HG02623 (cell line): ENCODE results near the gene THAP5.

Experiments
- ATAC-seq: cut with Tn5 transposase; IDR thresholded peaks from one replicate; pipeline ENCODE4 v1.9.1; 2021; ENCODE audit warnings: moderate library complexity; ENCODE audit not compliant: unreplicated experiment

Gene THAP5

DNA sequence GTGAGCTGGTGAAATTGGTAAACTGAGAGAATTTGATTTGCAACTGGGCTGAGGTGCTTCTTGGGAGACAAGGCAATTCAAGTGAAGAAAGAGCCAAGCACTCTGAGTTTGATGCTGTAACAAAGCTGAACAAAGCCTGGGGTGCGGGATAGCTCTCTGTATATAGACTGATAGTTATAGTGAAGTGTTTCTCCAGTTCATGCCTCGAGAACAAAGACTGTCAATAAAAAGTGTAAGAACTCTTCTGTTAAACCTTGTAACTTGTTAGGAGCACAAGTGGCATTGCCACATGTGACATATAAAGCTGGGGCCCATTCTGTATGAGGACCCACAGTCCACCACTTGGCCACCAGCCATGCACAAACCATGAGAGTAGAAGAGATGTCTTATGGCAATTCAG, 32.3 kb downstream of the THAP5 start:
- ATAC-seq, result no peak

DNA sequence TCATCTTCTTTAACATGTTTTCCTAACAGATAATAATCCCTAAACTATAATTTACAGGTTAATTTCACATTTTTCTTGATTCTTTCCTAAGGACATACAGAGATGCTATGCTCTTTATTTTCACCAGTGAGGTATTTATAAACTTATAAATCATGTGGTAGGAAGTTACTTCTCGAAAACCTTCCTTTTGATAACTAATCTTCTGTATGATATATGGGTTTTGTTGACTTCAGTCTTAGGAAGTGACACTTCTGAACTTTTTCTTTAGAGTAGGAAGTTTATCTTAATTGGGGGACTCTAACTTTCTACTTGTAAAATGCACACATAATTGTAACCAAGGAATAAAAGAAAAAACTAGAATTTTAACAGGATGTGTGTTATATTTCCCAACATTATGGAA, 33.8 kb downstream of the THAP5 start:
- no peak for ATAC-seq

DNA sequence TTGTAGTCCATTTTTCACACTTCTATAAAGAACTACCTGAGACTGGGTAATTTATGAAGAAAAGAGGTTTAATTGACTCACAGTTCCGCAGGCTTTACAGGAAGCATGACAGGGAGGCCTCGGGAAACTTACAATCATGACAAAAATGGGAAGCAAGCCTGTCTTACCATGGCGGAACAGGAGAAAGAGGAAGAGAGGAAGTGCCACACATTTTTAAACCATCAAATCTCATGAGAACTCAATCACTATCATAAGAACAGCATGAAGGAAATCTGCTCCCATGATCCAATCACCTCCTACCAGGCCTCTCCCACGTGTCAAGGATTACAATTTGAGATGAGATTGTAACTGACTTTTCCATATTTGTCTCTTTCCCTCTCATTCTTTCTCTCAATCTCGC, 34.2 kb downstream of the THAP5 start:
- no peak for ATAC-seq

DNA sequence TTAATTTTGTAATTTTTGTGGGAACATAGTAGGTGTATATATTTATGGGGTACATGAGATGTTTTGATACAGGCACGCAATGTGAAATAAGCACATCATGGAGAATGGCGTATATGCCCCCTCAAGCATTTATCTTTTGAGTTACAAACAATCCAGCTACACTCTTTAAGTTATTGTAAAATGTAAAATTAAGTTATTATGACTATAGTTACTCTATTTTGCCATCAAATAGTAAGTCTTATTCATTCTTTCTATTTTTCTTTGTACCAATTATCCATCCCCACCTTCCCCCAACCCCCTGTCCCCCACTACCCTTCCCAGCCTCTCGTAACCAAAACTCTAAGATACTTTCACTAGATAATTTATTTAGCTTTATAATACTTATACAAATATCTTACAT, 35.8 kb downstream of the THAP5 start:
- no peak for ATAC-seq

- no peak for ATAC-seq
Observed at GRCh38 chr7:108529341-108529740, 40.2 kb downstream of the THAP5 start.

DNA sequence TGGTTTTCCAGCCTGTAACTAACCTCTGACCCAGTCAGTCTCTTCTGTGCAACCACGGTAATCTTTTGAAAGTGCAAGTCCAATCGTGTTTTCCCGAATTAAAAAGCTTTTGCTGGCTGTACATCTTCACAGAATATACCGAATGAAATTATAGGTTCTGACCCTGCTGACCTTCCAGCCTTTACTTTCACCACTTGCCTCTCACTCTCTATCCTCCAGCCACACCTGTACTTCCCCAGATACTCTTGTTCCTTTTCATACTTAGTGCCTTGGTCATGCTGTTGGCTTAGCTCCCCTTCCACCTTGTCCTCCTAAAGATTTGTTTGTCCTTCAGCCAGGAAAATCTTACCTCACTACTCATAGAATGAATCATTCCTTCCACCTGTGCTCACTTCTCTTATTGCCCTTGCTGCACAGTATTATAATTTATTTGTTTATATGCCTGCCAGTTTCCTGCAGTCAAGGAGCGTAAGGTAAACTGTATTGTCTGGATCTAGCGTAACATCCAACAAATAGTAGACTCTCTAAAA, 41.3 kb downstream of the THAP5 start:
- no peak for ATAC-seq

GRCh38 chr7:108526768-108527017, 42.8 kb downstream of the THAP5 start:
- ATAC-seq, result no peak

GRCh38 chr7:108525985-108526767, 43.3 kb downstream of the THAP5 start, which contains the start of gene PNPLA8:
Gene PNPLA8, minus strand, starts transcription at chr7:108526135. Its CDS starts 10,644 bp downstream, at chr7:108515491.
- peak; percentile 92 for ATAC-seq

GRCh38 chr7:108525327-108525984, 44.0 kb downstream of the THAP5 start:
- ATAC-seq, result peak; percentile 39

DNA sequence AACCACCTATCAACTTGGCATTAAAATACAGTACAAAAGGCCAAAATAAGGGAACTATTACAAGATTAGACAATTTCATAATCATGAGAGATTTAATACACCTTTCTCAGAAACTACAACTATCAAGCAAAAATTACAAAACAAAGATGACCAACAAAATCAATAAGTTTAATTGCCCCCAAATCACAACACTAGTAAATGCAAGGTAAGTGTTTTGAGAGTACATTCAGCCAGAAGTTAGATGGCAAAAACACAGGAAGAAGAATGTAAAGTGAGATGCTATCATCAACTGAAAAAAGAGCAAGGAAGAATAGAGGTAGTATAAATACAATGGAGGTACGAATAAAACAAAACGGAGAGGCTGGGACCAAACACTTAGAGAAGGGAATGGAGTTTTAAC, 46.7 kb downstream of the THAP5 start:
- ATAC-seq, result no peak

DNA sequence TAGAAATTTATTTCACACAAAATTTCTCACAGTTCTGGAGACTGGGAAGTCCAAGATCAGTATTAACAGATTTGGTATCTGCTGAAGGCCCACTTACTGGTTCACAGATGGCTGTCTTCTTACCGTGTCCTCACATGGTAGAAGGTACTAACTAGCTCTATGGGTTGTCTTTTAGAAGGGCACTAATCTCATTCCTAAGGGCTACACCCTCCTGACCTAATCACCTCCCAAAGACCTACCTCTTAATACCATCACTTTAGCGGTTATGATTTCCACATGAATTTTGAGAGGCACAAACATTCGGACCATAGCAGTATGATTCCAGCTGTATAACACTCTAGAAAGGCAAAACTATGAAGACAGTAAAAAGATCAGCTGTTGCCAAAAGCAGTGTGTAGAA, 51.6 kb downstream of the THAP5 start:
- ATAC-seq, result no peak

- ATAC-seq, result no peak
Observed at GRCh38 chr7:108515630-108516029, 53.9 kb downstream of the THAP5 start.

DNA sequence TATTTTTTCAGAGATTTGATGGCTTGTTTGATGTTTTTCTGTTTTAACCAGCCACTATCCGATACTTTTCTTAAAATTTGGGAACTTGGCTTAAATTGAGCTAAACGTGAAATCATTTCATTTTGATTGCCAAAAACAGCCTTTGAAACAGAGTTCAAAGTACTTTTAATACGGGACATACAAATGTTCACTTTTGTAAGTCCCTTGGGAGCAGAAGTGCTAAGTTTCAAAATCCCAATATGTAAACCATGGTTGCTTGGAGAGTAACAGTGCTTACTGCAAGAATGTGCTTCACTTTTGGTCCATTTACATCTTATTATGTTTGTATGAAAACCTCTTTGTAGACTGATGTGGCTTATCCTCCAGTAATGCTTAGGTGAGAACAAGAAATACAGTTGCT, 54.5 kb downstream of the THAP5 start:
- no peak for ATAC-seq
